ENCODE results near the gene TJP1.

The TJP1 gene

GRCh38 chr15:29822100-29822683 lies at the start of gene TJP1:
Gene TJP1 (minus strand): TSS chr15:29822468. CDS start chr15:29822028, 440 bp downstream.
- TF ChIP-seq CTCF (IDR thresholded peaks at IDR 0.05; ENCODE audit: insufficient read depth, low read length, poor library complexity, severe bottlenecking): no peak
- no peak within 1 kb of the TSS for H3K4me3 ChIP-seq (replicated peaks; ENCODE audit: low read depth, low read length)
- H3K36me3 ChIP-seq (ENCODE audit: control insufficient read depth, insufficient read depth, low read length): no peaks in the 10 kb centered on the region
- no peak for DNase-seq (ENCODE audit: extremely low read depth, insufficient read length)
- no peaks in the 10 kb centered on the region; the same call in 1 of the 2 replicates for H3K27me3 ChIP-seq (replicated peaks; ENCODE audit: control insufficient read depth, insufficient read depth, low read length)

GRCh38 chr15:29871401-29871800 lies 49.1 kb upstream of the TJP1 start:
- DNase-seq (ENCODE audit: extremely low read depth, insufficient read length): no peak
- no peak overlapping the region for H3K4me3 ChIP-seq (replicated peaks; ENCODE audit: low read depth, low read length)
- no peaks in the 10 kb centered on the region for H3K36me3 ChIP-seq (ENCODE audit: control insufficient read depth, insufficient read depth, low read length)
- no peaks in the 10 kb centered on the region; the same call in 1 of the 2 replicates for H3K27me3 ChIP-seq (replicated peaks; ENCODE audit: control insufficient read depth, insufficient read depth, low read length)
- no peak for TF ChIP-seq CTCF (IDR thresholded peaks at IDR 0.05; ENCODE audit: insufficient read depth, low read length, poor library complexity, severe bottlenecking)

- no peak overlapping the region for H3K4me3 ChIP-seq (replicated peaks; ENCODE audit: low read depth, low read length)
- no peak for TF ChIP-seq CTCF (IDR thresholded peaks at IDR 0.05; ENCODE audit: insufficient read depth, low read length, poor library complexity, severe bottlenecking)
These were observed 48.4 kb upstream of the TJP1 start for GRCh38 chr15:29870495-29871151.

GRCh38 chr15:29867241-29868000 lies 45.2 kb upstream of the TJP1 start:
- TF ChIP-seq CTCF (IDR thresholded peaks at IDR 0.05; ENCODE audit: insufficient read depth, low read length, poor library complexity, severe bottlenecking): no peak
- H3K27me3 ChIP-seq (replicated peaks; ENCODE audit: control insufficient read depth, insufficient read depth, low read length): no peaks in the 10 kb centered on the region; the same call in 1 of the 2 replicates
- no peak overlapping the region for H3K4me3 ChIP-seq (replicated peaks; ENCODE audit: low read depth, low read length)
- H3K36me3 ChIP-seq (ENCODE audit: control insufficient read depth, insufficient read depth, low read length): no peaks in the 10 kb centered on the region
- DNase-seq (ENCODE audit: extremely low read depth, insufficient read length): no peak

More at GRCh38 chr15:29870495-29871151, 48.4 kb upstream of the TJP1 start:
- DNase-seq (ENCODE audit: extremely low read depth, insufficient read length): no peak
- Histone ChIP-seq H3K27me3 (replicated peaks; ENCODE audit: control insufficient read depth, insufficient read depth, low read length) (no peaks in the 10 kb centered on the region; the same call in 1 of the 2 replicates), H3K36me3 (ENCODE audit: control insufficient read depth, insufficient read depth, low read length) (no peaks in the 10 kb centered on the region)

- no peaks in the 10 kb centered on the region; the same call in 1 of the 2 replicates for H3K27me3 ChIP-seq (replicated peaks; ENCODE audit: control insufficient read depth, insufficient read depth, low read length)
- no peak for TF ChIP-seq CTCF (IDR thresholded peaks at IDR 0.05; ENCODE audit: insufficient read depth, low read length, poor library complexity, severe bottlenecking)
- DNase-seq (ENCODE audit: extremely low read depth, insufficient read length): no peak
These were observed 44.1 kb upstream of the TJP1 start for GRCh38 chr15:29866337-29866736.

More at GRCh38 chr15:29866337-29866736, 44.1 kb upstream of the TJP1 start:
- no peaks in the 10 kb centered on the region for H3K36me3 ChIP-seq (ENCODE audit: control insufficient read depth, insufficient read depth, low read length)
- H3K4me3 ChIP-seq (replicated peaks; ENCODE audit: low read depth, low read length): no peak overlapping the region

All from GM06990 (cell line).